Stimulated activated CD8-positive, alpha-beta memory T cell treated with anti-CD3 and anti-CD28 coated beads, Interleukin-7, amount 100 ng/mL, for 1 hour (primary cell): ENCODE data around the gene PDP2.
A peak's percentile ranks its signal among the peaks of the same experiment; 100 is the strongest.
"Not testable (repeated sequence)": the region's sequence is repeated elsewhere in the genome, so short reads cannot be mapped to it uniquely, and the experiment has no call there.

ENCODE experiments used
- DNase-seq, 2 donors: peaks; one replicate each; pipeline ENCODE4 v3.0.0-alpha.2; 2020; ENCODE audit warnings: low read depth in 2 of 2

PDP2 gene

GRCh38 chr16:66919569-66920298 is 39.4 kb downstream of the PDP2 start:
- DNase-seq: no peak

GRCh38 chr16:66920299-66920590 is 39.9 kb downstream of the PDP2 start:
- no peak for DNase-seq

- DNase-seq: no peak
Measured at GRCh38 chr16:66920924-66921680, 40.8 kb downstream of the PDP2 start.

- no peak for DNase-seq
Measured at GRCh38 chr16:66921729-66922450, 41.6 kb downstream of the PDP2 start.

- no peak for DNase-seq
Measured at GRCh38 chr16:66923247-66923731, 43.0 kb downstream of the PDP2 start.

- DNase-seq: no peak
Measured at GRCh38 chr16:66923866-66924265, 43.6 kb downstream of the PDP2 start.

GRCh38 chr16:66924527-66925321 is 44.4 kb downstream of the PDP2 start:
- no peak for DNase-seq

- DNase-seq: no peak
Measured at GRCh38 chr16:66925322-66925840, 45.1 kb downstream of the PDP2 start, which contains the start of gene RRAD. Gene RRAD (minus strand): TSS chr16:66925535. CDS start chr16:66925179, 356 bp downstream.

- DNase-seq: no peak
Measured at GRCh38 chr16:66926171-66926947, 46.0 kb downstream of the PDP2 start.

GRCh38 chr16:66926961-66927436 is 46.7 kb downstream of the PDP2 start:
- DNase-seq: no peak

- no peak for DNase-seq
Measured at GRCh38 chr16:66927918-66928649, 47.8 kb downstream of the PDP2 start.

- no peak for DNase-seq
Measured at GRCh38 chr16:66928702-66929388, 48.5 kb downstream of the PDP2 start.

GRCh38 chr16:66930189-66930588 is 49.9 kb downstream of the PDP2 start:
- DNase-seq: no peak

- DNase-seq: no peak
Measured at GRCh38 chr16:66931665-66932064, 51.4 kb downstream of the PDP2 start.

- DNase-seq: no peak
Measured at GRCh38 chr16:66932076-66932475, 51.8 kb downstream of the PDP2 start.

GRCh38 chr16:66933776-66934137 is 53.4 kb downstream of the PDP2 start:
- no peak for DNase-seq

GRCh38 chr16:66934138-66934838 is 54.0 kb downstream of the PDP2 start, which contains the start of gene CIAO2B:
Gene CIAO2B (minus strand): TSS chr16:66934402. CDS start chr16:66934364, 38 bp downstream.
- peak; percentile 75 to 79 for DNase-seq

GRCh38 chr16:66934839-66935313 is 54.6 kb downstream of the PDP2 start:
- not testable (repeated sequence) for DNase-seq
